Smooth muscle cell (in vitro differentiated cells): ENCODE results near the gene GALNTL6. TPM values are rescaled to one million over a fixed set of nuclear protein-coding genes. Genes with fewer than 3 reads are reported as not detected.

Experiments used
- DNase-seq: peaks from one replicate; lab custom pipeline; 2025; ENCODE audit not compliant: unreplicated experiment; lab: John Stamatoyannopoulos, UW
- H2AFZ ChIP-seq: fragments of 200-600 bp; sonication (generic); 2 replicates; pipeline ENCODE4 v1.6.0; 2016; ENCODE audit warnings: antibody characterized with exemption, low read depth, mild to moderate bottlenecking
- H3F3A ChIP-seq: fragments of 200-600 bp; sonication (generic); 2 replicates; pipeline ENCODE4 v1.6.0; 2017; ENCODE audit warnings: antibody characterized with exemption, low read depth
- H3K27ac ChIP-seq: fragments of 200-600 bp; sonication (generic); 2 replicates; pipeline ENCODE4 v1.5.1; 2016; ENCODE audit warnings: low read depth, mild to moderate bottlenecking
- H3K27me3 ChIP-seq: fragments of 200-600 bp; sonication (generic); 2 replicates; pipeline ENCODE4 v1.6.1; 2016; ENCODE audit warnings: low read depth, mild to moderate bottlenecking
- H3K36me3 ChIP-seq: fragments of 200-600 bp; sonication (generic); 2 replicates; pipeline ENCODE4 v1.5.1; 2016; ENCODE audit warnings: low read depth
- H3K4me1 ChIP-seq: fragments of 200-600 bp; sonication (generic); 2 replicates; pipeline ENCODE4 v1.5.1; 2016; ENCODE audit warnings: low read depth
- H3K4me2 ChIP-seq: fragments of 200-600 bp; sonication (generic); 2 replicates; pipeline ENCODE4 v1.6.0; 2016; ENCODE audit warnings: mild to moderate bottlenecking
- H3K4me3 ChIP-seq: fragments of 200-600 bp; sonication (generic); 2 replicates; pipeline ENCODE4 v1.5.1; 2016; ENCODE audit warnings: mild to moderate bottlenecking
- H3K79me2 ChIP-seq: fragments of 200-600 bp; sonication (generic); 2 replicates; pipeline ENCODE4 v1.6.0; 2016; ENCODE audit warnings: low read depth, mild to moderate bottlenecking
- H3K9ac ChIP-seq: fragments of 200-600 bp; sonication (generic); 2 replicates; pipeline ENCODE4 v1.6.0; 2016; ENCODE audit warnings: low read depth
- H3K9me3 ChIP-seq: fragments of 200-600 bp; sonication (generic); replicated peaks from 2 replicates; pipeline ENCODE4 v1.5.1; 2016; ENCODE audit warnings: low read depth
- H4K20me1 ChIP-seq: fragments of 200-600 bp; sonication (generic); 2 replicates; pipeline ENCODE4 v1.6.0; 2016; ENCODE audit warnings: low read depth
- WGBS: methylation state at CpG from one replicate; pipeline ENCODE4 v1.1.7; 2016; ENCODE audit warnings: low lambda C conversion rate; 5-methylcytosine and 5-hydroxymethylcytosine counted together
- polyA plus RNA-seq: library from polyadenylated mRNA; unstranded; fragments of >200 nt; fragmentation: Nextera tagmentation; extraction: Ambion mirVana; gene quantifications from 2 replicates; pipeline ENCODE4 v1.2.1, GENCODE V29; 2016
- total RNA-seq: library from RNA; depleted of rRNA; stranded (reverse); fragments of >200 nt; gene quantifications from 2 replicates; pipeline ENCODE4 v1.2.3, GENCODE V29; 2014
- TF ChIP-seq, protein P1 (sequence below): fragments of 200-600 bp; sonication (generic); IDR thresholded peaks from 2 replicates; pipeline ENCODE4 v1.5.1; 2017; ENCODE audit warnings: borderline replicate concordance, mild to moderate bottlenecking, antibody characterized with exemption; ENCODE audit not compliant: insufficient read depth, poor library complexity, severe bottlenecking

The GALNTL6 gene
- total and polyA plus RNA-seq, 2 experiments from 2014 or later, result 0.18 to 1.3 TPM

DNA sequence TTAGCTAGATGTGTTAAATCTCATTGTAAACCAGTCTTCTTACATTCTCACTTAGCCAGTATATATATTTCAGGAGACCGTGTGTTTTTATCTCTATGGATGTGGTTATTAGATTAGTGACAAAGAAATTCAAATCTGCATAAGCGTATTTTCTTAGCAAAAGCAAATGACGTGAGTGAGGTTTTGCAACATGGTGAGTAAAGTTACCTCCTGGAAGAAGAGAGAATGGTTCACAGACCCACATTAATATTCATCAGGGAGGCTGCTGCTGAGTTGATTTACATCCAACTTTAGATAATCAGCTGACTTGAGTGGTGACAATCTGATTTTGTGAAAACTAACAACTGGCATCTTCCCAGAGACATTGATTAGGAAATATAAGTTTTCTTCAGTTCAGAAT is 765.5 kb downstream of the GALNTL6 start:
- Histone ChIP-seq H3K79me2 (no peaks in the 10 kb centered on the region), H3K27ac (no peak overlapping the region), H3K9ac (no peak overlapping the region), H3K36me3 (no peaks in the 10 kb centered on the region), H3K4me3 (no peak overlapping the region), H3K4me2 (no peak overlapping the region), H2AFZ (no peak overlapping the region), H3K9me3 (no peaks in the 10 kb centered on the region), H4K20me1 (no peaks in the 10 kb centered on the region), H3K27me3 (no peaks in the 10 kb centered on the region), H3F3A (no peaks in the 10 kb centered on the region), H3K4me1 (no peaks in the 10 kb centered on the region)
- TF ChIP-seq, protein P1, sequence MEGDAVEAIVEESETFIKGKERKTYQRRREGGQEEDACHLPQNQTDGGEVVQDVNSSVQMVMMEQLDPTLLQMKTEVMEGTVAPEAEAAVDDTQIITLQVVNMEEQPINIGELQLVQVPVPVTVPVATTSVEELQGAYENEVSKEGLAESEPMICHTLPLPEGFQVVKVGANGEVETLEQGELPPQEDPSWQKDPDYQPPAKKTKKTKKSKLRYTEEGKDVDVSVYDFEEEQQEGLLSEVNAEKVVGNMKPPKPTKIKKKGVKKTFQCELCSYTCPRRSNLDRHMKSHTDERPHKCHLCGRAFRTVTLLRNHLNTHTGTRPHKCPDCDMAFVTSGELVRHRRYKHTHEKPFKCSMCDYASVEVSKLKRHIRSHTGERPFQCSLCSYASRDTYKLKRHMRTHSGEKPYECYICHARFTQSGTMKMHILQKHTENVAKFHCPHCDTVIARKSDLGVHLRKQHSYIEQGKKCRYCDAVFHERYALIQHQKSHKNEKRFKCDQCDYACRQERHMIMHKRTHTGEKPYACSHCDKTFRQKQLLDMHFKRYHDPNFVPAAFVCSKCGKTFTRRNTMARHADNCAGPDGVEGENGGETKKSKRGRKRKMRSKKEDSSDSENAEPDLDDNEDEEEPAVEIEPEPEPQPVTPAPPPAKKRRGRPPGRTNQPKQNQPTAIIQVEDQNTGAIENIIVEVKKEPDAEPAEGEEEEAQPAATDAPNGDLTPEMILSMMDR, result no peak
- WGBS, result 82% methylated on average over 3 of the region's 3 CpGs
- DNase-seq, result no peak

DNA sequence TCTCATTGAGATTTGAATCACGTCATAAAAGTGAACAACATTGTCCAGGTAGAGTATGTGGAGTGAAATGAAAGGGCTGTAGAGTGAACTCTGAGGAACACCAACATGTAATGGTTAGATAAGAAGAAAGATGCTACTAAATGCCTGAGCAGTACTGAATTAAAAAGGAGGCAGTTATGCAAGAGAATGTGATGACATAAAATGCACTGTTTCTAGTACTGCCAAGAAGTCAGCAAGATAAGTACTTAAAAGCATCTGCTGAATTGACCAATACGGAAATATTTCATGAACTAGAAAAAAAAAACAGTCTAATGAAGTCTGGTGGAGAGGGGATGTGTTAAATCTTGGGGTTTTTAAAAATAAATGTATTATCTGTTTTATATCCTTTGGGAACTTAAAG is 771.6 kb downstream of the GALNTL6 start:
- no peak overlapping the region for H3K27ac ChIP-seq
- WGBS, result 79% methylated on average over 2 of the region's 2 CpGs
- no peak overlapping the region for H3K9ac ChIP-seq
- TF ChIP-seq, protein P1, result no peak
- H3K9me3 ChIP-seq, result no peaks in the 10 kb centered on the region
- no peaks in the 10 kb centered on the region for H3K36me3 ChIP-seq
- H3K4me3 ChIP-seq, result no peak overlapping the region
- no peak overlapping the region for H3K4me2 ChIP-seq
- no peak overlapping the region for H2AFZ ChIP-seq
- H3K27me3 ChIP-seq, result no peaks in the 10 kb centered on the region
- H3K79me2 ChIP-seq, result no peaks in the 10 kb centered on the region
- no peak for DNase-seq
- H3F3A ChIP-seq, result no peaks in the 10 kb centered on the region
- H3K4me1 ChIP-seq, result no peaks in the 10 kb centered on the region
- no peaks in the 10 kb centered on the region for H4K20me1 ChIP-seq

DNA sequence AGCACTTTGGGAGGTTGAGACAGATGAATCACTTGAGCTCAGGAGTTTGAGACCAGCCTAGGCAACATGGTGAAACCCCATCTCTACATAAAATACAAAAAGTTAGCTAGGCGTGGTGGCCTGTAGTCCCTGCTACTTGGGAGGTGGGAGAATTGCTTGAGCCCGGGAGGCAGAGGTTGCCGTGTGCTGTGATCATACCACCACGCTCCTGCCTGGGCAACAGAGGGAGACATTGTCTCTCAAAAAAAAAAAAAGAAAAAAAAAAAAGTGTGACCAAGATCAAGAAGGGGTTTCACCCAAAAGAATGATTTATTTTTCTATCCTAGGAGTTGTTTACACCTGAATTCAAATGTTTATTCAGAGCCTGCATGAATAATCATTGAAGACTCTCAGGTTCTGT is 783.0 kb downstream of the GALNTL6 start:
- Histone ChIP-seq H3K27ac (no peak overlapping the region), H3K9ac (no peak overlapping the region), H2AFZ (no peak overlapping the region), H3K4me2 (no peak overlapping the region), H4K20me1 (no peaks in the 10 kb centered on the region), H3F3A (no peaks in the 10 kb centered on the region), H3K27me3 (no peaks in the 10 kb centered on the region), H3K4me3 (no peak overlapping the region), H3K4me1 (no peaks in the 10 kb centered on the region), H3K36me3 (no peaks in the 10 kb centered on the region), H3K9me3 (no peaks in the 10 kb centered on the region), H3K79me2 (no peaks in the 10 kb centered on the region)
- no peak for DNase-seq
- 28% methylated on average over 3 of the region's 4 CpGs for WGBS
- TF ChIP-seq, protein P1, result no peak

DNA sequence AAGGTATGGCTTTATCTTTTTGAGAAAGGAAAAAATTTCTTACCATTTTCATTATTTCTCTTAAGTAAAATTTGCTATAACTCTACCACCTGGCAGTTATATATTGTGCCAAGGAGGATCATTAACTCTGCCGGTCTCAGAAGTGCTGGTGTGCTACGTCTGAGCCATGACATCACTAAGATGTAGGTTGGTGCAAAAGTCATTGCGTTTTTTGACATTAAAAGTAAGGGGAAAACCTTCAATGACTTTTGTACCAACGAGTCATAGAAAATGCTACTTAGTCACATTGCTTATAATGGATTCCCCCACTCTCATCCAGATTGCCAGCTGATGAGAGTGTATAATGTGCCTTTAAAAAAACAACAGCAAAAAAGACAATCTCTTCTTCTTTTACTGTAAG is 786.4 kb downstream of the GALNTL6 start:
- Histone ChIP-seq H2AFZ (no peak overlapping the region), H3K4me3 (no peak overlapping the region), H3K27ac (no peak overlapping the region), H4K20me1 (no peaks in the 10 kb centered on the region), H3K9ac (no peak overlapping the region), H3K9me3 (no peaks in the 10 kb centered on the region), H3K36me3 (no peaks in the 10 kb centered on the region), H3K4me2 (no peak overlapping the region), H3K27me3 (no peaks in the 10 kb centered on the region), H3K79me2 (no peaks in the 10 kb centered on the region), H3F3A (no peaks in the 10 kb centered on the region), H3K4me1 (peaks cover 4% of the 10 kb centered on the region)
- no peak for DNase-seq
- TF ChIP-seq, protein P1, result no peak
- 86% methylated on average over 4 of the region's 4 CpGs for WGBS
